ENCODE results near the gene EFHC1.
"Not testable (repeated sequence)": the region's sequence is repeated elsewhere in the genome, so short reads cannot be mapped to it uniquely, and the experiment has no call there.

EFHC1 gene

GRCh38 chr6:52419809-52420667 lies at the start of gene EFHC1:
TSS of gene EFHC1 (plus strand) at chr6:52420342. CDS start at chr6:52420411, 69 bp downstream.
- peak; percentile 98 to 99 for DNase-seq (ENCODE audit: low read depth in 2 of 2)

DNA sequence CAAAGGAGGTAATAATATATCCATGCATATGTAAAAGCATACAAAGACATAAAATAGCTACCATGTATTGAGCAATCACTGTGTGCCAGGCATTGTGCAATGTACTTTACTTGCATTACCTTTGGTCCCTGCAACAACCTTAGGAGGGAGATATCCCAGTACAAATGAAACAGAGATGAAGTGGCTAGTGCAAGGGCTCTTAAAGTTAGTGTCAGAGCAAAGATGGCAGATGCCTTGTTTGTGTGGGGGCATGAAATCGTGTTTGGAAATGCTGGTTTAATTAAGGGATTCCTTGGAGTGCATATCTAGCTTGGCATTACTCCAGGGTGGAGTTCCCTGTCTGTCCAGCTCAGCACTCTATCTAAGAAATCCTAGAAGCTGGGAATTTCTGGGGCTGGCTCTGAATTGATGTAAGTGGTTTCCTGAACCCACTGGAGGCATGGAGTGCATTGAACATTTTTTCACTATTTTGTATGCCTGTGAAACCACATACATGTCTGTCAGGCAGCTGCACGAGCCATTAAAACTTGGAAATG lies 48.4 kb upstream of the EFHC1 start:
- no peak for DNase-seq (ENCODE audit: low read depth in 2 of 2)

- DNase-seq (ENCODE audit: low read depth in 2 of 2): no peak
Measured at GRCh38 chr6:52373151-52373690, 46.9 kb upstream of the EFHC1 start.

DNA sequence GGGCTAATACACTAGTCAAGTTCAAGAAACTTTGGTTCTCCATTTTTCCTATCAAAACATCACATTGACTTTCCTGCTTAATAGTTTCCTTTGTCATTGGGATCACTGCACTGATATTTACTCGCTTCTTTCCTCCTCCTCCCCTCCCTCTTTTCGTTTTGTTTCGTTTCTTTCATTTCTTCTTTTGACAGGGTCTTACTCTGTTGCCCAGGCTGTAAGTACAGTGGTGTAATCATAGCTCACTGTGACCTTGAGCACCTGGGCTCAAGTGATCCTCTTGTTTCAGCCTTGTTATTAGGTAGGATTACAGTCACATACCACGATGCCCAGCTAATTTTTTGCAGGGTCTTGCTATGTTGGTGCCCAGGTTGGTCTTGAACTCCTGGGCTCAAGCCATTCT lies 45.9 kb upstream of the EFHC1 start:
- DNase-seq (ENCODE audit: low read depth in 2 of 2): no peak

DNA sequence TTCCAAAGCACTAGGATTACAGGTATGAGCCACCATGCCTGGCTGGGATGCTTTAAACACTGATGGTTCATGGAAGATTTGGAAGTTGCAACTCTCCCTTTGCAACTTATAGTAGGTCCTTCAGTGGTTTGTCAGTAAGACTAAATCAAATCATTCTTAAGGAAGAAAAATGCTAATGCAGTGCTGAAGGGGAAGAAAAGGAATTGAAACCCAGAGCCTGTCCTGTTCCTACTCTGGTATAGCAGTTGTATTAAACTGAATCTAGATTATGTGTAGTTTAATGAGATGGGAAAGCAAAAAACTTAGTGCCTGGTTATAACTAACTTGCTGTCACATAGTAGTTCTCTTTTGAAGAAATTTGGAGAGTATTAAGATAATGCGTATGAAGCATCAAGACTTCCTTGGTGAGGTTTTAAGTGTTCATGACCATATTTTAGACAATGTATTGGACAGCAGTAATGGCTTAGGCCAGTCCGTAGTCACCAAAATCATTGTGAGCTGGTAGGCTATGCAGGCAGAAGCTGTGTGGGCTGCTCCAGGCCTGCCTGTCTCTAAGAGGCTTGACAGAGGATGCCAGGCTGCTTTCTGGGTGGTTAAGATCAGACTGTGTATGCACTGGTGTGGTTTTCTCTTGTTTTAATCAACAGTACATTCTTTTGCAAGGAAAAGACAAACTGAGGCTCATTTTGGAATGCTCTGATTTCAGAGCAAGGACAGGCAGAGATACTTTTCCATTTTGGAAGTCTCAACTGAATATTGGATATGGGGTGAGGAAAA lies 44.2 kb upstream of the EFHC1 start:
- no peak for DNase-seq (ENCODE audit: low read depth in 2 of 2)

DNA sequence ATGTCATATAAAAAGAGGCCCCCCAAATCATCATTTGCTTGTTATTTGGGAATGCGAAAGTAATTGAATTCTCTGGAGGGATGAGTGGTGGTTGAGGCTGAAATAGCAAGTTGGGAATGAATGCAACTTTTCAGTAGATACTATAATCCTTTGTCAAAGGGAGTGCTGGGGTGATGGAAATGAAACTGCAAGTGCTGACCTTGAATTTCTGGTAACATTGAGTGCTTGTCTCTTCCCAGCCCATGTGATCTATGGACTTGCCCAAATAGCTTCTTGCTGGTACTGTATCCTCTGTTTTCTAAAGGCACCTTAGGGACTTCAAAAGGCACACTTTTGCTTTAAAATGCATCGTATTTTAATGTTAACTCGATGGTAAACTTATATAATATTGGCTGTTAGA lies 43.4 kb upstream of the EFHC1 start:
- no peak for DNase-seq (ENCODE audit: low read depth in 2 of 2)

DNA sequence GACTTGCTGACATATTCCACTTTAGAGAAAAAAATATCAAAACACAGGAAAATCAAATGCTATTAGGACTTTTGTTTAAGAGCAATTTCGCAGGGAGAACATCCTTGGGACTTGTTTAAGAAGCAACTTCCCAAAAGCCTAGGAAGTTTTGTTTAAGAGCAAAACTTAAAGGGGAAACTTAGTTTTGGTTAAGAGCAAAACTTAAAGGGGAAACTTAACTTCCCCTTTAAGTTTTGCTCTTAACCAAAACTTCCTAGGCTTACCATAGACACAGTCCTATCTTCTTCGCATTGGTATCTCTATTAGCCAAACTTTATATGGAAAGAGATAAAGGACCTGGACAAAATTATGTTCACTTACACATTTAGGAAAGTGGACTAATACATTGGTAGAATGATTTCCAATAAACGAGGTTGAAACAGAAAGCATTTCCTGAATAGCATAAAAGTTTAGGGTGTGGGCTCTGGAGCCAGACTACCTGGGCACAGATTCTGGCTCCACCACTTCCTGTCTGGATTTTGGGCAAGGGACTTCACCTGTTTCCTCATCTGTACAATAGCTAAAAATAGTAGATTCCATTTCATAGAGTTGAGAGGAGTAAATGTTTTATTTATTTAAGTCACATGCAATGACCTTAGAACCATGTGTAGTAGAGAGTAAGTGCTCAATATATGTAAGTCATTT lies 42.5 kb upstream of the EFHC1 start:
- no peak for DNase-seq (ENCODE audit: low read depth in 2 of 2)

GRCh38 chr6:52381249-52381648 lies 38.9 kb upstream of the EFHC1 start:
- no peak for DNase-seq (ENCODE audit: low read depth in 2 of 2)

- no peak for DNase-seq (ENCODE audit: low read depth in 2 of 2)
Measured at GRCh38 chr6:52384145-52384766, 35.9 kb upstream of the EFHC1 start.

GRCh38 chr6:52385074-52385473 lies 35.1 kb upstream of the EFHC1 start:
- no peak for DNase-seq (ENCODE audit: low read depth in 2 of 2)

- not testable (repeated sequence) for DNase-seq (ENCODE audit: low read depth in 2 of 2)
Measured at GRCh38 chr6:52388119-52388518, 32.0 kb upstream of the EFHC1 start.

- no peak for DNase-seq (ENCODE audit: low read depth in 2 of 2)
Measured at GRCh38 chr6:52388790-52389189, 31.4 kb upstream of the EFHC1 start.

DNA sequence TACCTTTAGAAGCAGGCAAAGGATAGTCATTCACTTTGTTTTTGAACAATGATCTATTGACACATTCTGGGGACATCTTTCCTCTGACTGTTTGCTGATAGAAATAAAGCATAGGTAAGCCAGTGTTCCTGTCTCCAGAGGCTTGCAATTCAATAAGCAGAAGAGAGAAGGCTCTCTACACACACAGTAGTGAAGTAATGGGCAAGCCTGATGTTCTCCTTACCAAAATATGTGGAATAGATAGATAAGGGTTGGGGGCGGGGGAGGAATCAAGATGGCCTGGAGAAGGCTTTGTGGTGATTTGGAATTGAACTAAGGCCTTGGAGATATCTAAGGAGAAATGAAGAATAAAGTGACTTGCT lies 30.9 kb upstream of the EFHC1 start:
- DNase-seq (ENCODE audit: low read depth in 2 of 2): no peak

DNA sequence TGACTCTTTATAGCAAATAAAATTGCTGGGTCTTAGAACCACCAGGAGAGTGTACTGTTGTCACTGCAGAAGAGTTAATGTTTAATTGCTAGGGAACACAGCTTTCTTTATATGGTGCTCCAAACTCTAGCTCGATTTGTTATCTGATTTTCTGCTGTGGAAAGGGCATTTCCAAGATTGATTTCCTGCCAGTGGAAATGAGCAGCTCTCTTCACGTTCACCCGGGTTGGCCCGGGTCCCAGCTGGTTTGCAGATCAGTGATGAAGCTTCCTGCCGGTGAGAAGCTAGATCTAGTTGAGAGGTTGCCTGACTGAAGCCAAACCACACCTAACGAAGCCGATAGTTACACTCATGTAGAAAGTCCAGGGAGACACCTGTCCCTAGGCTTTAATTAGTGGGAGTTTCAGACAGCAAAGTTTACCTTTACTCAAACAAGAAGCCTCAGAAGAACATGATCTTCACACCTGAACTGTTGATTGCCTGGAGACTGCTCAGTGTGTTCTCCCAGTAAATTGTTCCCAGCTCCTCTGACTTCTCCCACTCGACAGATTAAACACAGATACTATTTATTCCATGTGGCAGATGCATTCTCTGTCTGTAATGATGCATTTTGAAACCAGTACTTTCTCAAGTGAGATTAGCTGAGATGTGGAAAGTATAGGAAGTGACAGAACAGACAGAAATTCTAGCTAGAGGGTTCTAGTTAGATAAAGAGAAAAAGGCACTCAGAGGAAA lies 30.3 kb upstream of the EFHC1 start:
- peak in 1 of 2 donors; percentile 24 for DNase-seq (ENCODE audit: low read depth in 2 of 2)

DNA sequence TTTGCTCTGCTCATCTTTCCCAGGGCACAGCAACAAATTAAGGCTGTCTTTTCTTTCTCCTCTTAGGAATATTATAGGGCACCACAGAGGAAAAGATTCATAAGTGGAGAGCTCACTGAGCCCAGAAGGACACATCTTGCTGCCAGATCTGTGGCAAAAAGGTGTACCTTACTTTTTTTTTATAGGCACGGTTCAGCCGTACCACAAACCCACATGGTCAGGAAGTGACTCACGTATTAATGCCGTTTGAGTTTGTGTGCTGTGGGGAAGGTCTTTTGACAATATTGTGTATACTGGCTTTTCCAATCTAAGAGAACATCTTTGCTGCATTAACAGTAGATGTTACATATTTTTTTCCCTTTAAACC lies 29.8 kb upstream of the EFHC1 start:
- DNase-seq (ENCODE audit: low read depth in 2 of 2): no peak

- DNase-seq (ENCODE audit: low read depth in 2 of 2): no peak
Measured at GRCh38 chr6:52391599-52391998, 28.5 kb upstream of the EFHC1 start.

DNA sequence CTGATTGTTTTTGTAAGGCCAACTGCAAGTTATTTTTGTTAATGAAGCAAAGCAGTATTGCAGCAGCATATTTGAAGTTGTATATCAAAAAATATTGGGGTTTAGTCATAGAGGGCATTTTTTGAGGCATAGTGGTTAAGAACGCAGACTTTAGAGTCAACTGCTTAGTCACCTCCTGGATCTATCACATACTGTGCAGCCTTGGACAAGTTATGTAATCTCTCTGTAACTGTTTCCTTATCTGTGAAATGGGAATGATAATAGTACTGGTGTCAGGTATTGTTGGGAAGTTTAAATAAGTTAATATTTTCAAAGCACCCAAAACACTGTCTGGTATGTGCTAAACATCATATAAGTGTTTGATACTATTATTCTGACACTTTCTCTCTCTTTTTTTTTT lies 27.2 kb upstream of the EFHC1 start:
- no peak for DNase-seq (ENCODE audit: low read depth in 2 of 2)

GRCh38 chr6:52393780-52394179 lies 26.4 kb upstream of the EFHC1 start:
- DNase-seq (ENCODE audit: low read depth in 2 of 2): no peak

DNA sequence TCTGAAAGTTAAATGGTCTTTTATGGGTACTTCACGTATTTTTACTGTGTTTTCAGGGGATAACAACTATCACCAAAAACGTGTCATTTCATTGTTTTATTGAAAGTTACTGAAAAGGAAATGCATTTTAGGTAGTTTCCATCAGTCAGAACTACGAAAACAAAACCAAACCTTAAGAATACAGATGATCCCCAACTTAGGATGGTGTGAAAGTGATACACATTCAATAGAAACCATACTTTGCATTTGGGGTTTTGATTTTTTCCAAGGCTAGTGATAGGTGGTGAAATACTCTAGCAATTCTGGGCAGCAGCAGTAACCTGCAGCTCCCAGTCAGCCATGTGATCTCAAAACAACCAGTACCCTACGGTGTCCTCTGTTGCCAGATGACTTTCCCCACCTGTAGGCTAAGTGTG lies 25.9 kb upstream of the EFHC1 start:
- DNase-seq (ENCODE audit: low read depth in 2 of 2): no peak

DNA sequence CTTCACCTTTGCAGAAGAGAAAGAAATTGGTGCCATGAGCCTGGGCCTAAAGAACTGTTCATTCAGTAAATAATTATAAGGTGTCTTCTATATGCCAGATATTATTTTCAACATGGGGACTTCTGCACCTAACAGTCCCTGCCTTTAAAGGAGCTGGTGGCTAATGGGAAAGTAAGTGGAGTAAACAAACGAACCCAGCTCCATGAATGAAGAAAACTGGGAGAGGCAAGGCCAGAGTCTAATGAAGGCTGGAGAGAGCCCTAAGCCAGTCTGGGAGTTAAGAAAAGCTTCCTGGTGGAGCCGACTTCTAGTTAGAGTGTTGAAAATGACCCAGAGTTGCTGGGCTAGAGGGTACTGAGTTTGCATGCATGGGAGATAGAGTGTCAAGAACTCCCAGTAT lies 24.2 kb upstream of the EFHC1 start:
- no peak for DNase-seq (ENCODE audit: low read depth in 2 of 2)
